Measurements from ENCODE around the gene KCTD1. TPM values are rescaled to one million over a fixed set of nuclear protein-coding genes. Genes with fewer than 3 reads are reported as not detected.

KCTD1 gene
- total and polyA plus RNA-seq, 9 donors, result 10.7 to 31.1 (median 22.5) TPM

DNA sequence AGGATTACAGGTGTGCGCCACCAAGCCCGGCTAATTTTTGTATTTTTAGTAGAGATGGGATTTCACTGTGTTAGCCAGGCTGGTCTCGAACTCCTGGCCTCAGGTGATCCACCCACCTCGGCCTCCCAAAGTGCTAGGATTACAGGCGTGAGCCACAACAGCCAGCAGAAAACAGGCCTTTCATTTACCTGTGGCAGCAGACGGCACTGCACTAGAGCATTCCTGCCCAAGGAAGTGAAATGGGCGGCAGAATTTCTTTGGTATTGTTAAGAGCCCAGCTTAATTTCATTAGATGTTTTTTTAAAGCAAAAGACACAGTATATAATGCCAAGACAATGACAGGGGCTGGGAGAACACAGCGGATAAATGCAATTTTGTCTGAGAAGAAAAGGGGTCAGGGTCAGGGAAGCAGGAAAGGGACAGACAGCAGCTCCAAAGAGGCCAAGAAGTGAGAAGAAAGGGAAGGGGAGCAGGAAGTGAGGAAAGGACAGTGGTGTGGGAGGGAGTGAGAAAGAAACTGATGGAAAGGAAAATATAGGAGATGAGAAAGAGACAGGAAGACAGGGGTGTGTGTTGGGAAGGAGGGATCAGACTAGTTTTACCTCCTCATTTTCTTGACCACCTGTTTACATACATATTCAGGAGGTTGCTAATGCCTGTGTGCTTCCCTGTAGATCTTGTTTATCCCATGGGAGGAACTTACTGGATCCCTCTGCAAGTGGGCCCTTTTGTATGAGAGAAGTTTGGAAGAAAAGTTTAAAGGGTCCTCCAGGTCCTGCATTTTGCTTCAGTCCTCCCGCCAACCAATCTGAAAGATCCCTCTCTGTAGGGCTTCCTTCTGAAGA, 32.5 kb downstream of the KCTD1 start:
- no peaks in the 10 kb centered on the region for H3K36me3 ChIP-seq
- H3K9me3 ChIP-seq, result no peaks in the 10 kb centered on the region
- intact Hi-C loops (cut with DNase I), result no loop called here
- no peak overlapping the region for H3K4me3 ChIP-seq
- H3K4me1 ChIP-seq (ENCODE audit: insufficient read depth), result no peaks in the 10 kb centered on the region
- H3K27ac ChIP-seq, result no peak overlapping the region
- TF ChIP-seq POLR2A (IDR thresholded peaks at IDR 0.05) (no peak), EP300 (IDR thresholded peaks at IDR 0.05) (no peak), CTCF (IDR thresholded peaks at IDR 0.05) (no peak)
- no peaks in the 10 kb centered on the region for H3K27me3 ChIP-seq
- no peak for DNase-seq
- WGBS, 3 donors, result 94 to 97% (median 96%) methylated on average over 9 of the region's 9 CpGs

DNA sequence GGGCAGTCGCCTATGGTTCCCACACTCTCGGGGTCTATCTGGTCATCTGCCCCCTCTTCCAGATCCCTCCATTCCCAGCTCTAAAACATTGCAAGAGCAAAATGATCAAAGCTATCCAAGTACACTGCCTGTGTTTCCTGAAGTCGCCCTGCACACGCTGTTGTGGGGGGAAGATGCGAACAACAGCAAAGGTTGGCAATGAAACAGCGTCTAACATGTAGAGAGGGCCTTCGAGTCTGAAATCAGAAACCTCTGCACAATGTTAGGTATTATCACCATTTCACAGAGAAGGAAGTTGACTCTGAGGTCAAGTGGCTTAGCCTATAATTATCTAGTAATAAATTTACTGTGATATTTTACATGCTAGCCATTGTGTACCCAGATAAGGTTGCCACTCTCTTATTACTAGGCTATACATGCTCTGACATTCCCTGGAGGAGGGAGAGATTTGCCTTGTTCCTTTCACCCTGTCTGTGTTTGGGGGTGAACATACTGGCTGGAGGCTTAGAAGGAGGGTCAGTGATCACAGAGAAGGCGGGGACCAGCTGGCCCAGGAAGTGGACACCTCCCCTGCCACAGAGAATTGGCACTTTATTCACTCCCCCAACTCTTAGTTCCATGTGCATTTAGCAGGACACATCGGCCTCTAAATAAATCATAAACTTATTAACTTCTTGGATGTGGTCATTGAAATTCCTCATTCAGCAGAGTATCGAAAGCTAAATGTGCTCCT, 36.8 kb downstream of the KCTD1 start:
- WGBS, 3 donors, result 76 to 88% (median 83%) methylated on average over 10 of the region's 10 CpGs
- no peak for DNase-seq
- Histone ChIP-seq H3K9me3 (no peaks in the 10 kb centered on the region), H3K27me3 (no peaks in the 10 kb centered on the region), H3K4me3 (no peak overlapping the region), H3K4me1 (ENCODE audit: insufficient read depth) (peaks cover 2% of the 10 kb centered on the region), H3K36me3 (no peaks in the 10 kb centered on the region), H3K27ac (no peak overlapping the region)
- intact Hi-C loops (cut with DNase I), result no loop called here
- TF ChIP-seq EP300 (IDR thresholded peaks at IDR 0.05), result no peak
- TF ChIP-seq CTCF (IDR thresholded peaks at IDR 0.05), result no peak
- TF ChIP-seq POLR2A (IDR thresholded peaks at IDR 0.05), result no peak

DNA sequence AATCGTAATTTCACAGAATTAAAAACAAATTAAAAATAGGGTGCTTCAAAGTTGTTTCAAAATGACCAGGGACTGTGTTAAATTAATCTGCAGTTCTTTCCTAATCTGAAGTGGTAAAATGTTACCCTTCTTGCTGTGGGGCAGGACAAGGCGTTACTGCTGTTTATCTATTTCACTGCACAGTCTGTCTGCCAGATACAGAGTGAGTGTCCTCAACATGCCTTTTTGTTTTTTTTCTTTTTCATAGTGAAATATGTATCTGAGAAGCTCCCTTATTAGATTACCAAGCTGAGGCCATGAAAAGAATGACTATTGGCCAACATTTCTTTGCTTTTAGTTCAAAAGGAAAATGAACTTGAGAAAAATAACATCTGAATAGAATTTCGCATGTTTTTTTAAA, 38.0 kb downstream of the KCTD1 start:
- Histone ChIP-seq H3K4me3 (no peak overlapping the region), H3K27me3 (no peaks in the 10 kb centered on the region), H3K9me3 (no peaks in the 10 kb centered on the region), H3K4me1 (ENCODE audit: insufficient read depth) (peaks cover 2% of the 10 kb centered on the region), H3K27ac (no peak overlapping the region), H3K36me3 (no peaks in the 10 kb centered on the region)
- 13 to 20% (median 14%) methylated on average over 3 of the region's 3 CpGs for WGBS, 3 donors
- intact Hi-C loops (cut with DNase I), result no loop called here
- no peak for DNase-seq
- TF ChIP-seq EP300 (IDR thresholded peaks at IDR 0.05) (no peak), POLR2A (IDR thresholded peaks at IDR 0.05) (no peak), CTCF (IDR thresholded peaks at IDR 0.05) (no peak)

- Histone ChIP-seq H3K27ac (no peak overlapping the region), H3K4me1 (ENCODE audit: insufficient read depth) (peaks cover 2% of the 10 kb centered on the region), H3K27me3 (no peaks in the 10 kb centered on the region), H3K36me3 (no peaks in the 10 kb centered on the region), H3K9me3 (no peaks in the 10 kb centered on the region), H3K4me3 (no peak overlapping the region)
- no peak for TF ChIP-seq CTCF (IDR thresholded peaks at IDR 0.05)
- no peak for TF ChIP-seq POLR2A (IDR thresholded peaks at IDR 0.05)
- no peak for TF ChIP-seq EP300 (IDR thresholded peaks at IDR 0.05)
- DNase-seq, result no peak
- intact Hi-C loops (cut with DNase I), result no loop called here
- WGBS, 3 donors, result 96 to 98% (median 97%) methylated on average over 8 of the region's 8 CpGs
Measured at GRCh38 chr18:26506012-26506411, 42.3 kb downstream of the KCTD1 start.

Measured in ovary (tissue), 9 donors.